ENCODE measurements around the gene MOCS3.
"Not testable (repeated sequence)": the region's sequence is repeated elsewhere in the genome, so short reads cannot be mapped to it uniquely, and the experiment has no call there.

MOCS3 gene

DNA sequence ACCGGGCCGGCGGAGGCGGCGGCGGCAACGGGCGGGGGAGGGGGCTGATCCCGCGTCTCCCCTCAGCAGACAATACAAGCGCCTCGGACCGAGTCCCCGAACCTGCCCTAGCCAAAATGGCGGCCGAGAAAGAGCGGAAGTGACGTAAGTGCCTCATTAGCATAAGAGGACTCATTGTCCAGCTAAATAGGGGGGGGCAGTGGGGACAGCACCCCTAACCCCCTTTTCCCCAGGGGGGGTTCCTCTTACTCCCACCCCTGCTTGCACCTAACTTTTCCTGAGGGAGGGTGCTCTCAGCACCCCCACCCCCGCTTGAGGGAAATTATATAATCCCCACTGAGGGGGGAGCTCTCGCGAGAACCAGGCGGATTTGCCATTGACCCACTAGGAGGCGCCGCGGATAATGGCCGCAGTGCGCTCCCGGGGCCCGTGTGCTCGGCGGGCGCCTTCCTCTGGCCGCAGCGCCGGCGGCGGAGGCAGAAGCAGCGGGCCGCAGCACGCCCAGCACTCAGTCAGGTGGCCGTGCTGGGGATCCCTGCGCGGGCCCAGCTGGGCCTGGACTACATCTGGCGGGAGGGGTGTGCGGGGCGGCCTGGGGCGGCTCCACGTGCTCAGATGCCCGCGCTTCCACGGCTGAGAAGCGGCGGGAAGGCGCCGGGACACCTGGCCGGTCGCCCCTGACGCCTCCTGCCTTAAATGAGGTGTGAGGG, 27.2 kb upstream of the MOCS3 start, which contains the start of gene ADNP:
ADNP (minus strand) TSS at position 132 of the 710 bp plus-strand sequence. CDS start 27,441 bp downstream, outside the sequence.
- intact Hi-C loops (cut with DNase I): loop anchor here (2.0 kb wide), 1 partner anchor 27 kb away; the partner anchor contains the start of genes DPM1 and MOCS3
- DNase-seq: peak; percentile 80 to 98 (median 88)

DNA sequence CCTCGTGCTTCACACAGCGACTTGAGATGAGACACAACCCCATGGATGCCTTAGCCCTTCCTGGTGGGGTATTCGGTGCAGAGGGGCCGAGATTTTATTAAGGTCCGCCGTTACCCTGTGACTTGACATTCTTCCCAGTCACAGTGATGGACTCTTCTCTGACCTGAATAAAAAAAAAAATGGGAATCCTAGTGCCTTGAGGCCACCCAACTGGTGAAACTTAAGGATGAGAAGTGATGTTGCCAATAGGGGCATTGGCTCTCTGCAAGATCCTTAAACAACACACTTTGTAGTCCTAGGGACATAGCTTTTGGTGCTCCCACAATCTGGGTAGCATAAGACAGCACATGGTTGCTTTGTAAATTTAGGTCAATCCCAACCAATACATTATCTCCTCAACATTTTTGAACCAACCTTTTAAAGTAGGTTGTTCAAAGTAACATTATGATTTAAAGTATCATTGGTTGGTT, 26.6 kb upstream of the MOCS3 start:
- intact Hi-C loops (cut with DNase I): no loop called here
- no peak for DNase-seq

DNA sequence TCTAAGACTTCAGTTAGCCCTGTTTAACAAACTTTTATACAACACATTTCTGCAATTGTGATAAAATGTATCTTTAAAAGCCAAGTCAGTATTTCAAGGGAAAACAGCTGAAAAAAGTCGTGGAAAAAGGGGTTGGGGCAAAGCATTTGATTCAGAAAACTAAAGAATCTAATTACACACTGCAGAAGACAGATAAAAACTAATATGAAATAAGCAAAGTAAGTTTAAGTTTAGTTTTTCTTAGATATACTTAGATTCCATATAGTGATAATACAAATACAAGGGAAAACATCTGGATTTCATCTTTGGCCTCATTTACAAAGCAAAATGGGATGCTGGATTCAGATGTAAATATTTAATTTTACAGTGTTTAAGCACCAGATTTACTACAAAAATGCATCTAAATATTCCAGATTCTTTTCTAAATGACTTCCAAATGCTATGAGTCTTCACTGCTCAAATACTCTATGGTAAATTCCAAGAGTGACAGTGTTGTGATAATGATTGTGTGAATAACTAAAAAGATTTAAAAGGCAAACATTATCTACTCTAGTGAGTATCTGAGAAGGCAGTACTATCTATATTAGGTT, 25.8 kb upstream of the MOCS3 start:
- no peak for DNase-seq
- intact Hi-C loops (cut with DNase I): no loop called here

DNA sequence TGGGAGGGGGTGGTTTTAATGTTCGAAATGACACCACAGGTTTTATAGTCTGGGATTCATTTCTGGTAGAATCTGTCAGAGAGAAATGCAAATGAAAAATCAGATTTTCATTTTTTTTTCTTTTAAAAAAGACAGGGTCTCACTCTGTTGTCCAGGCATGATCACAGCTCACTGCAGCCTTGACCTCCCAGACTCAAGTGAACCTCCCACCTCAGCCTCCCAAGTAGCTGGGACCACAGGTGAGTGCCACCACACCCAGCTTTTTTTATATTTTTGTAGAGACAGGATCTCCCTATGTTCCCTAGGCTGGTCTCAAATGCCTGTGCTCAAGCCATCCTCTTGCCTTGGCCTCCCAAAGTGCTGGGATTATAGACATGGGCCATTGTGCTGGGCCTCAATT, 25.0 kb upstream of the MOCS3 start:
- DNase-seq: no peak
- intact Hi-C loops (cut with DNase I): no loop called here

DNA sequence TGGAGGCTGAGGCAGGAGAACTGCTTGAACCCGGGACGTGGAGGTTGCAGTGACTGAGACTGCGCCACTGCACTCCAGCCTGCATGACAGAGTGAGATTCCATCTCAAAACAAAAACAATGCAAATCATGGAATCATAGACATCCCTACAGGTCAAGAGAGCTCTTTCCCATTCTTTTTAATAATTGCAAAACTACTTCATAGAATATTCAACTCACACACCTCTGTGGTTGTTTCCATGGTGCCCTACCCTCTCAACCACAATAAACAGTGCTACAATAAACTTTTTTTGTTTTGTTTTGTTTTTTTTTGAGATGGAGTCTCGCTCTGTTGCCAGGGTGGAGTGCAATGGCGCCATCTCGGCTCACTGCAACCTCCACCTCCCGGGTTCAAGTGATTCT, 15.5 kb upstream of the MOCS3 start:
- DNase-seq: no peak
- intact Hi-C loops (cut with DNase I): no loop called here

DNA sequence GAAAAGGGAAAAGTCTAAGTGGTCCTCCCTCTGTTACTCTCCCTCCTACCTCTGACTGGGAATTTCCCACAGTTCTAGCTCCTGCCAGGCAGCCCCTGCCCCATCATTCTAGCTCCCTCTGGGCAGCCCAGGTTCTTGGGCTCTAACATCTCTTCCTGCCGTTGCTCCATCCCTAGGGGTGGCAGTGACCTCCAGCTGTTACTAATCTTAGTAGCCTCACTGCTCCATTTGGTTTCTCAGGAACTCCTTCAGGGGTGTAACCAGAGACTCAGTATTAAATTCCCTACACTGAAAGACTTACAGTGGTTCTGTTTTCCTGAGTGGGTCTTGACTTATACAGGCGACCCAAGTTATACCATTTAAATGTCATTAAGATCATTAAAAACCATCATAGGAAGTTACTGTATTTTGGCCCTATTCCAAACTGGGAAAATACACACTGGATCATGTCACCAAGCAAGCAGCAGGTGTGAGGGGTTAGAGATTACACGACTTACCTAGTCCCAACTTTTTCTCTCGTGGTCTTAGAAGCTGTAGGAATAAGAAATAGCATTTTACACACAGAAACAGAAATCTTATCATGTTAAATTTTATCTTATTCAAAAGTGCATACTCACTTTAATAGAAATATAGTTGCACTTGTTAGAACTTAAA, 10.4 kb upstream of the MOCS3 start:
- intact Hi-C loops (cut with DNase I): no loop called here
- no peak for DNase-seq

DNA sequence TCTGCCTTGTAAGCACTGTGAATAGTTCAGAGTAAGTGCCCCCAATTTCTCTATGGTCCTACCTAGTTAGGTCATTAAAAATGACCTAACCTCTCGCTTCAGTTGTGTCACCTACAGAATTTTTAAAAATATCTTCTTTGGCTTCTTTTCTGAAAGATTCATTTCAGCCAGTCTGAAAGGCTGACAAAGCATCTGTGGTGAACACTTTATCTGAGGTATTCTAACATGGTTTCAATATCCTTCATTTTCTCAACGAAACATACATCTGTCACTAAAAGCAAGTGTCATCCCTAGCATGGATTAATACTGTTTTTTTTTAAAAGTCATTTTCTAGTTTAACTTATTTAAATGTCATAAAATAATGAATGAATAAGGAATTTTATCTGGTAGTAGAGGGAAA, 5.4 kb upstream of the MOCS3 start:
- intact Hi-C loops (cut with DNase I): no loop called here
- no peak for DNase-seq

DNA sequence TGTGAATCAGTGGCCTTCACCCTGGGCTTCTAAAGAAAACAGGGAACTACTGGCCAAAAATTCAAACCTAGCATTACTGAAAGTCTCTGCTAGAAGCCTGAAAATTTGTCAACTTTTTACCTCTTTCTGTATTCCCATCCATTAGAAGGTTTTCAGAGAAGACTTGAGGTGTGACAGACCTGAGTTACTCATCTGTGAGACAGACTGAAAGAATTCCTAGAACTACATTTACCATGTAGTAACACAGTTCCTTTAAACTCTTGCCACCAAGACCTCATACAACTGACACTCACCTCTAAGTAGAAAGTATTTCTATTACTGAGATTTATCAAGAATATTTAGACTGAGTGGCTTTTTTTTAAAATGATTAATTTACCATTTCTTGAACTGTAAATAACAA, 4.8 kb upstream of the MOCS3 start:
- intact Hi-C loops (cut with DNase I): no loop called here
- no peak for DNase-seq

DNA sequence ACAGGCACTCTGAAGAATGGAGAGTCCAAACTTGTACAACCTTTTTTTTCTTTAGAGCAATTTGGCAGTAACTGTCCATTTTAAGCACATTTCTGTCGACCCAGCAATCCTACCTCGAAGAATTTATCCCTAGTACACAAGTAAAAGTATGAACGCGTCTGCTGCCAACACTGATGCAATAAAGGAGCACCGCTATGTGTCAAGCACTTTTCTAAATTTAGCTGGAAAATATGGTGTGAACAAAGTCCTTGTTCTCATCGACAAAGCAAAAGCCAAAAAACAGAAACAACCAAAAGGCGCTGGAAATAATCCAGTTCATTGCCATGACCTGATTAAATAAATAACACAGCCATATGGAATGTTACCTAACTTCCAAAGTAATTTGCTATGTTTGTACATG, 1.3 kb upstream of the MOCS3 start:
- intact Hi-C loops (cut with DNase I): no loop called here
- DNase-seq: no peak

DNA sequence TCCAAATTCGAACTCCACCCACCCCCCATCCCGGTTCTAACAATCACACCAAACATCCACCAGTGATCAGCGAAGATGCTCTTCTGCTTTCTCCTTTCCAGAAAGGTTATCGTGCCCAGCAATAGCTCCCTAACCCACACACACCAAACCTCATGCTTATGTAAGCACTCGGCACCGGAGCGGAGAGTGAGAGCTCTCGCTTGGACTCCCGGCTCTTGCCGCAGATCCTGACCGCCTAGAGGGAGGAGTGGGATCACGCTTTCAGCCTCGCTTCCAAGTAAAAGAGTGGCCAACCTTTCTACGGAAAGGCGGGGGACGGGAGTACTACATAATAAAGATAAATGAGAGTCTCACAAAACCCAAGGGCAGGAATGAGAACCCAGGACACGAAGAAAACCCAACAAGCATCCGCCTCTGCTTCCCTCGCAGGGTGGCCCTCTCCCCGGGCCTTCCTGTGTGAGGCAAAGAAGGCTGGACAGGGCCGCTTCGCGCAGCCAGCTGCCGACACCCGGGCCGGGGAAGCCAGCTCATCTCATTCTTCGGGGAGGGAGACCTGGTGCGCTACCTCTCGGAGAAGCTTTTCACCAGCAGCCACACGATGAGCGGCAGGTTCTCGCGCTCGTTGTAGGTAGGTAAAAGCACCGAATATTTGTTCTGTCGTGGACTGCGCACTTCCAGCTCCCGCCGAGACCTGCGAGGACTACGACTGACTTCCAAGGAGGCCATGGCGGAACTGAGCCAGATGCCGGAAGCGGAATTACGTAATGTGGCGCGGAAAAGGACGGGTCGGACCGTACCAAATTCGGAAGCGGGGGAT, 612 bp upstream of the MOCS3 start, which contains the start of gene DPM1:
DPM1 (minus strand) TSS at position 735 of the 817 bp plus-strand sequence; CDS start at position 726, 9 bp downstream.
- peak; percentile 82 to 98 (median 92) for DNase-seq
- intact Hi-C loops (cut with DNase I): loop anchor here (2.0 kb wide), 1 partner anchor 27 kb away; the partner anchor contains the start of gene ADNP

DNA sequence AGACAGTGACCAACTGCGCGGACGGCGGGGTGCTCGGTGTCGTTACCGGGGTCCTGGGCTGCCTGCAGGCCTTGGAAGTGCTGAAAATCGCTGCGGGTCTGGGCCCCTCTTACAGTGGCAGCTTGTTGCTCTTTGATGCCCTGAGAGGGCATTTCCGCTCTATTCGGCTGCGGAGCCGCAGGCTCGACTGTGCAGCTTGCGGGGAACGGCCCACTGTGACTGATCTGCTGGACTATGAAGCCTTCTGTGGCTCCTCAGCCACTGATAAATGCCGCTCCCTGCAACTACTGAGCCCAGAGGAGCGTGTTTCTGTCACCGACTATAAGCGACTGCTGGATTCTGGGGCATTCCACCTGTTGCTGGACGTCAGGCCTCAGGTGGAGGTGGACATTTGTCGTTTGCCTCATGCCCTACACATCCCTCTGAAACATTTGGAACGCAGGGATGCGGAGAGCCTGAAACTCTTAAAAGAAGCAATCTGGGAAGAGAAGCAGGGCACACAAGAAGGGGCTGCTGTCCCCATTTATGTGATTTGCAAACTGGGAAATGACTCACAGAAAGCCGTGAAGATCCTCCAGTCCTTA, 1.0 kb downstream of the MOCS3 start:
- no peak for DNase-seq
- intact Hi-C loops (cut with DNase I): loop anchor here (2.0 kb wide), 1 partner anchor 29 kb away; the partner anchor contains the start of gene ADNP

DNA sequence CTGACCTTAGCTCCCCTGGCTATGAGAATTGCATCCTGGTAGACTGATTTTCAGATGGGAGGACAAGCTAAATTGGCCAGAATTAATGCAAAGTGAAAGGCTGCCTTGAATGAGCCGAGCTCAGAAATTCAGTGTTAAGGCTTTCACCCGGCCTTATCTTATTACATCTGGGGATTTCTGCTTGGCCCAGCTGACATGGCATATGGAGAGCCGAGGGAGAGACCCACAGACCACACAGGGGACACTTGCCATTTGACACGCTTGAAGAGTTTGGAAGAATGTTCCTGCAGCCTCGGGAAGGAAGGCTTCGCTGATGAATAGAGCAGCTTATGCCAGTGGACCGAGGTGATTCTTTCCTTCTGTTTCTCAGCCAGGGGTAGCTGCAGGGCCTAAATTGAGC, 9.0 kb downstream of the MOCS3 start:
- intact Hi-C loops (cut with DNase I): no loop called here

DNA sequence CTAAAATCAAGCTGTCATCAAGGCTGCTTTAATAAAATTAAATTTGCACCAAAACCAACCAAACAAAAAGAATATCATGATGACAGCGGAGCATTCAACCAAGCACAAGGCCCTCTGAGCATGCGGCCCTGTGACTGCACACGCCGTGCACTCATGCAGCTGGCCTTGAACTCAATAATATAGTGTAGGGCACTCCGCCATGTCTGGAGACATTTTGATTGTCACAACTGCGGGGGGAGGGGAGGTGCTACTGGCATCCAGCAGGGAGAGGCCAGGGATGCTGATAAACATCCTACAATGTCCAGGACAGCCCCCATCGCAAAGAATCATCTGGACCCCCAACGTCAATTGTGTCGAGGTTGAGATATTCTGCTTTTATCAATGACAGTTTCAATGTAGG, 9.7 kb downstream of the MOCS3 start:
- DNase-seq: no peak
- intact Hi-C loops (cut with DNase I): no loop called here

More for the DNA sequence above, 9.0 kb downstream of the MOCS3 start:
- no peak for DNase-seq

DNA sequence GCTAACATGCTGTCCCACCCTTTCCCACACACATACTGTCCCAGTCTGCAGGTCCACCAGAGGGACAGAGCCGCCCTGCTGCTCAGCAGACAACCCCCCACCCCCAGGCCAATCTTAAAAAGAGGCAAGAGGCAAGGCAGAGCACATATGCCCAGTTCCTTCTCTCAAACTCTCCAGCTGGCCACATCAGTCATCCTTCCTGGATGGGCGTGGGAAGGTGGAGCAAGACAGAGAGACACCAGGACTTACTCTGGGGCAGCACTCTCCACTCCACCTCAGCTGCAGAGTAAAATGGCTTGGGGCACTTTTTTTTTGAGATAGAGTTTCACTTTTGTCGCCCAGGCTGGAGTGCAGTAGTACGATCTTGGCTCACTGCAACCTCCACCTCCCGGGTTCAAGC, 10.8 kb downstream of the MOCS3 start:
- intact Hi-C loops (cut with DNase I): no loop called here
- DNase-seq: no peak

DNA sequence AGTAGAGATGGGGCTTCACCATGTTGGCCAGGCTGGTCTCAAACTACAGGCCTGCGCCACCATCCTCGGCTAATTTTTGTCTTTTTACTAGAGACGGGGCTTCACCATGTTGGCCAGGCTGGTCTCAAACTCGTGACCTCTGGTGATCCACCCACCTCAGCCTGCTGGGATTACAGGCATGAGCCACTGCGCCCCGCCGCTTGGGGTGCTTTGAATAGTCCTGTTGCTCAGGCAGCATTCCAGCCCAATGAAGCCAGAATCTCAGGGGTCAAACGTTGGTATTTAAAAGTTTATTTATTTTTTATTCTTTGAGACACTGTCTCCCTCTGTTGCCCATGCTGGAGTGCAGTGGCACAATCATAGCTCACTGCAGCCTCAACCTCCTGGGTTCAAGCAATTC, 11.3 kb downstream of the MOCS3 start:
- intact Hi-C loops (cut with DNase I): no loop called here

DNA sequence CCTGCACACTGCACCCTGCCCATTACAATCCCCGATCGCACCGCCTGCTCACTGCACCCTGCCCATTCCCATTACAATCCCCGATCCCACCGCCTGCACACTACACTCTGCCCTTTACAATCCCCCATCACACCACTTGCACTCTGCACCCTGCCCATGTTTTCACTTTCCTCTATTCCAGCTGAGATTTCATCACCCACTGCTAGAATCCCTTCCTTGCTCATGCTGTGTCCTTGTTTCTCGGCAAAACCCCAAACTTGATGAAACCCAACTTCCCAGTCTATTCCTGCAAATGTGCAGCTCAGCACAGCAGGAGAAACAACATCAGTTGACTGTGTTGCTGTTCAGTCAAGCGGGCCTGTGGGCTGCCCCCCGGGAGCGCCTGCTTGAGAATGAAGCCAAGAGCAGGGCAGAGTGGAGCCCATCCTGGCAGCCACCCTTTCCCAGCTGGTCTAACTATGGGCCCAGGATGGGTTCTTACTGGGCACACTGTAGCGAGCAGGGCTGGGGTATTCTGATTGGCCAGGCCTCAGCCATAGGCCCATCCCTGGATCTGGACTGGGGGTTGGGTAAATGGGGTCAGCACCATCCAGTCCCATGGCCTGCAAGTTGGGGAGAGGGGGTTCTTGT, 17.2 kb downstream of the MOCS3 start:
- no peak for DNase-seq
- intact Hi-C loops (cut with DNase I): no loop called here

More for the DNA sequence above, 11.3 kb downstream of the MOCS3 start:
- DNase-seq: no peak

DNA sequence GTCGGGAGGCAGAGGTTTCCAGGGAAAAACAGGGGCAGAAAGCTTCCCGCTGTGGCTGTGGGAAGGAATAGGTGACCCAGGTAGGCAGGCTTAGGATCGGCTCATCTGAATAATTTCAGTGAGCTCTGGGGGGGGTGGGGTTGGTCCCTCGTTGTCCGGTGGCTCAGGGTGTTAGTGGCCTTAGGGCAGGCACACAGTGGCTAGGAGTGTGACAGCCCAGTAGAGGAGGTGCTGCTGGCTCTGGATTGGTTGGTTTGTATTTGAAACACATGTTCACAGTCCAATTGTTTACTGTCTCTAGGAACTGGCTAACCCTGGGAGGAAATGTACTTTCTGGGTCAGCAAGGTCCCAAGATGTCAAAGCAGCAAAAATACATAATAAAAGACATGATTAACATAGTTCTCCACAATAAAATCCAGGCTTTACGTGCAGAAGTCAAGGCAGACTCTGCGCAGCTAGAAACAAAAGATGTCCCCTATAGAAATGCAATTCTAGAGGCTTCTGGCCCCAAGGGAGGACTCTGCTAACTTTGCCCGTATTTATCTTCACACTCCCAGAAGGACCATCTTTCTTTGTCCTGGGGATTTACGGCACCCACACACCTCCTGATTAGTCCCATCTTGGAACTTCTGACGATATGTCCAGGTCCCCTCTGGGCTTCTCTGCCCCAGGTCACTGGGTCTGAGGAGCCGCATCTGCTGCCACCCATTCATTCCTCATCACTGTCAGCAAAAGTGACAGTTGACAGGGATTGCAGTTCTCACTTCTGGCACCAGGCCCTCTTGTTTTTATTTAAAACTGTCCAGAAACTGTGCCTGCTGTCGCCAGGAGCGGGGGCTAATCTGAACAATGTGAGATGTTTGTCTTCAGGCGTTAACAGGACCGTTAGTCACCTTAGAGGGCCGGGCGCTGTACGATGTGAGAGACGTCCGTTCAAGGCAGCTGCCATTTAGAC, 18.7 kb downstream of the MOCS3 start:
- DNase-seq: no peak
- intact Hi-C loops (cut with DNase I): no loop called here

DNA sequence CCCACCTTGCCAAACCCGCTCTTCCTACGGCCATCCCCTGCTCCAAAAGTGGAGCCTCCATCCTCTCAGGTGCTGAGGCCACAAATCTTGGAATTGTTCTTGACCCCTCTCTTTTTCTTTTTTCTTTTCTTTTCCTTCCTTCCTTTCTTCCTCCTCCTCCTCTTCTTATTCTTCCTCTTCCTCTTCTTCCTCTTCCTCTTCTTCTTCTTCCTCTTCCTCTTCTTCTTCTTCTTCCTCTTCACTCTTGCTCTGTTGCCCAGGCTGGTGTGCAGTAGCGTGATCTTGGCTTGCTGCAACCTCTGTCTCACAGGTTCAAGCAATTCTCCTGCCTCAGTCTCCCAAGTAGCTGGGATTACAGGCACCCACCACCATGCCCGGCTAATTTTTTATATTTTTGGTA, 19.9 kb downstream of the MOCS3 start:
- DNase-seq; intact Hi-C loops (cut with DNase I): not testable (repeated sequence)

Measured in posterior cingulate gyrus (tissue), 11 donors.